Daoy (cell line): ENCODE data around the gene POLD2. TPM values are rescaled to one million over a fixed set of nuclear protein-coding genes. Genes with fewer than 3 reads are reported as not detected.

ENCODE experiments used
- DNase-seq: peaks from one replicate; pipeline ENCODE4 v3.0.0-alpha.2; 2015; ENCODE audit warnings: low read depth
- total RNA-seq: library from RNA; depleted of rRNA; stranded (reverse); fragments of >200 nt; shearing (Covaris generic); gene quantifications from 2 replicates; pipeline ENCODE4 v1.2.3, GENCODE V29; 2014

POLD2 gene
- total RNA-seq, 1 experiment from 2014 or later = 204 TPM

DNA sequence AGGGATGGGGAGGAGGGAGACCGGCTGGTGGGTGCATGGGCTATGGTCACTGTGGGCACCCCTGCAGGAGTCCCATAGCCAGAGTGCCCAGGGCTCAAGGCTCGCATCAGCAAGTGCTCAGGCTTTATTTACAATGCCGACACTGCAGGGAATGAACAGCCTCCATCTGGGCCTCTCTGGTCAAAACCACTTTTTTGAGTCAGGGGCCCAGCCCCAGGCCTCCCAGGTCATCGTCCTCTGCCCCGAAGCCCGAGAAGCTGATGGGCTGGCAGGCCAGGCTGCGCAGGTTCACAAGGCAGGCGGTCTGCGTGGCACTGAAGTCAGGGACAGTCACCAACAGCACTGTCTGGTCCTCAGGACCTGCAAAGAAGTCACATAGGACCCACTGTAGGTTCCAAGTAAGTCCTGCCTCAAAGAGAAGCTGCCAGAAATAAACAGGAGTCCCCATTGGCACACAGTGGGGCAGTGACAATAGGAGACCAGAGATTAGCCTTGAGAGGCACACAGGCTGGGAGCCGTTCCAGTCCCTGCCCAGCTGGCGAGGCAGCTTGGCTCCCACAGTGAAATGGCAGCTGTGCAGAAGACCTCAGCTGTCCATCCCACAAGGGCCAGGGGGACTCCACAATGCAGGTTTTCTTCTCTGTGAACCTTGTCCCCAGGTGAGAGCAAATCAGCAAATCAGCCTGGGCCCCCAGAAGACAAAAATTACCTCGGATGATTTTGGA lies 8.6 kb downstream of the POLD2 start:
- no peak for DNase-seq

GRCh38 chr7:44113764-44114354 lies 9.5 kb downstream of the POLD2 start:
- DNase-seq = no peak

DNA sequence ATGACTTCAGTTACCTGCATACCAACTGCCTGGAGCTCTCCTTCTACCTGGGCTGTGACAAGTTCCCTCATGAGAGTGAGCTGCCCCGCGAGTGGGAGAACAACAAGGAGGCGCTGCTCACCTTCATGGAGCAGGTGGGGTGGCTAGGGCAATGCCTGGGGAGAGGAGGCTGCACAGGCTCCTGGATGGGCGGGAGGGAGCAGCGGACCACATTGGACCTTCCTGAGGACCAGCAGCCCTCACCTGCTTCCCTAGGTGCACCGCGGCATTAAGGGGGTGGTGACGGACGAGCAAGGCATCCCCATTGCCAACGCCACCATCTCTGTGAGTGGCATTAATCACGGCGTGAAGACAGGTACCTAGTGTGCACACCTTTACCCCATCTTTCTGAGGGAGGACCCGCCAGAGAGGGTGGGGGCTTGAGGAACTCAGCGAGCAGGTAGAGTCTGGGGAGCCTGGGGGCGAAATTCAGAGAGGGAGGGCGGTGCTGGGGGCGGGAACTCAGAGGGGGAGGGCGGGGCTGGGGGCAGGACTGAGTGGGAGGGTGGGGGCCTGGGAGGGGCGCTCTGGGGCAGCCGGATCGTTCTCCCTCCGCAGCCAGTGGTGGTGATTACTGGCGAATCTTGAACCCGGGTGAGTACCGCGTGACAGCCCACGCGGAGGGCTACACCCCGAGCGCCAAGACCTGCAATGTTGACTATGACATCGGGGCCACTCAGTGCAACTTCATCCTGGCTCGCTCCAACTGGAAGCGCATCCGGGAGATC lies 10.2 kb downstream of the POLD2 start:
- DNase-seq = no peak

GRCh38 chr7:44112231-44112996 lies 10.9 kb downstream of the POLD2 start:
- DNase-seq = peak; percentile 51

DNA sequence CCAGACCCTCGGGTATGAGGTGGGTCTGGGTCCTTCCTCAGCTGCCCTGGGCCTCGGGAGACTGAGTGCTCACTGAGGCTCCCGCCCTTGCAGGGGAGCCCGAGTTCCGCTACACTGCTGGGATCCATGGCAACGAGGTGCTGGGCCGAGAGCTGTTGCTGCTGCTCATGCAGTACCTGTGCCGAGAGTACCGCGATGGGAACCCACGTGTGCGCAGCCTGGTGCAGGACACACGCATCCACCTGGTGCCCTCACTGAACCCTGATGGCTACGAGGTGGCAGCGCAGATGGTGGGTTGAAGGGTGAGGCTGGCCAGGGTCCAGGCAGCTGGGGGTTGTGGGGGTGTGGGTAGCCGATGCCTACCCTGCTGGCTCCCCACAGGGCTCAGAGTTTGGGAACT lies 11.6 kb downstream of the POLD2 start:
- no peak for DNase-seq

- no peak for DNase-seq
These were observed 12.4 kb downstream of the POLD2 start for GRCh38 chr7:44110719-44111635.

DNA sequence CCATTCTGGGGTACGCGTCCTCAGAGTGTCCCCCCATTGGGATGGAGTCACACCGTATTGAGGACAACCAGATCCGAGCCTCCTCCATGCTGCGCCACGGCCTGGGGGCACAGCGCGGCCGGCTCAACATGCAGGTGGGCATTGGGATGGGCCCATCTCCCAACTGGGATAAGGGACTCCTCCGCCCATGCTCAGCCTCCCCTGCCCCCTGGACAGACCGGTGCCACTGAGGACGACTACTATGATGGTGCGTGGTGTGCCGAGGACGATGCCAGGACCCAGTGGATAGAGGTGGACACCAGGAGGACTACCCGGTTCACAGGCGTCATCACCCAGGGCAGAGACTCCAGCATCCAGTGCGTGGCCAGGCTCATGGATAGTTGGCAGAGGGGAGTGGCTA lies 13.4 kb downstream of the POLD2 start:
- no peak for DNase-seq

GRCh38 chr7:44108768-44109750 lies 14.3 kb downstream of the POLD2 start:
- DNase-seq = no peak

GRCh38 chr7:44107961-44108767 lies 15.2 kb downstream of the POLD2 start:
- DNase-seq = no peak

DNA sequence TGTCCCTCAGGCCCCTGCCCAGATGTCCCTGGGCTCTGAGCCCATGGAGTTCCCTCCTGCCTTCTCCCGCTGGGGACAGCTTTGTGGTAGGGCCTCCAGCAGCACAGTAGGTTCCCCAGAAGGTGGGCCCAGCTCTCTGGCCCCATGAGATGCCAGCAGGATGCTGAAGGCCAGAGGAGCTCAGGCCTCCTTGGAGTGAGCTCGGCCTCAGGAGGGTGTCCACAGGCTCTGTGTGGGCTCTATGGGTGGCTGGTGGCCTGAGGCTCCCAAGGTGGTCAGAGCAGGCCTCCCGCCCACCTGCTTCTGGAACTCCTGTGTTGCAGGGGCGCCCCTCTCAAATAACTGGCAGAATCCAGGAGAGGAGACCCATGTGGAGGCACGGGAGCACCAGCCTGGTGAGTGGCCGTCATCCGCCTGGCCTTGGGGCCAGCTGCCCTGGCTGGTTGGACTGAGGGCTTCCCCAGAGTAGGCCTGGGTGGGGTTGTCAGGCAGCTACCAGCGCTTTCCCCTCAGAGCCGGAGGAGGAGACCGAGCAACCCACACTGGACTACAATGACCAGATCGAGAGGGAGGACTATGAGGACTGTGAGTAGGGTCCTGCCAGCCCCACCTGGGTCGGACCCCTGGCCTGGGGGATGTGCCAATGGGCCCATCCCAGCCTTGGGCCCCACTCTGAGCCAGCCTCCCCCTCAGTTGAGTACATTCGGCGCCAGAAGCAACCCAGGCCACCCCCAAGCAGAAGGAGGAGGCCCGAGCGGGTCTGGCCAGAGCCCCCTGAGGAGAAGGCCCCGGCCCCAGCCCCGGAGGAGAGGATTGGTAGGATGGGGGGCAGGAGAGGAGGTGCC lies 16.0 kb downstream of the POLD2 start:
- DNase-seq = no peak

DNA sequence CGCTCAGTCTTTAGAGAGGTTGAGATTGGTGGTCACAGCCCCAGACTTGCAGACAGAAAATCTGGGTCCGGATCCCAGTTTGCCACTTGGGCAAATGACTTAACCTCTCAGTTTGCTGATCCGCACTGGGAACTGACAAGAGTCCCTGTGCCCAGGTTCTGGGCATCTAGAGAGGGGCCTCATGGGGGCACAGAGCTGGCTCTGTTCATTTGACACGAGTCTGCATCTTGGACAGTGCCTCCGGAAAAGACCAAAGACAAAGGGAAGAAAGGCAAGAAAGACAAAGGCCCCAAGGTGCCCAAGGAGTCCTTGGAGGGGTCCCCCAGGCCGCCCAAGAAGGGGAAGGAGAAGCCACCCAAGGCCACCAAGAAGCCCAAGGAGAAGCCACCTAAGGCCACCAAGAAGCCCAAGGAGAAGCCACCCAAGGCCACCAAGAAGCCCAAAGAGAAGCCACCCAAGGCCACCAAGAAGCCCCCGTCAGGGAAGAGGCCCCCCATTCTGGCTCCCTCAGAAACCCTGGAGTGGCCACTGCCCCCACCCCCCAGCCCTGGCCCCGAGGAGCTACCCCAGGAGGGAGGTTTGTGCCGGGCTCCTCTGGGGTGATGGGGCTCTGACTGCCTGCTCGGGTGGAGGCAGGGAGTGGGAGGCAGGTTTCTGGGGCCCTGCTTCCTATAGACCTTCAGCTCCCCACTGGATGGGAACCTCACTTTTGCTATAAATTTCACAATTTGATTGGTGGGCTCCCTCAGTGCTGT lies 16.9 kb downstream of the POLD2 start:
- DNase-seq = no peak

GRCh38 chr7:44105832-44106231 lies 17.5 kb downstream of the POLD2 start:
- DNase-seq = no peak

GRCh38 chr7:44104860-44105771 lies 18.2 kb downstream of the POLD2 start:
- DNase-seq = no peak

DNA sequence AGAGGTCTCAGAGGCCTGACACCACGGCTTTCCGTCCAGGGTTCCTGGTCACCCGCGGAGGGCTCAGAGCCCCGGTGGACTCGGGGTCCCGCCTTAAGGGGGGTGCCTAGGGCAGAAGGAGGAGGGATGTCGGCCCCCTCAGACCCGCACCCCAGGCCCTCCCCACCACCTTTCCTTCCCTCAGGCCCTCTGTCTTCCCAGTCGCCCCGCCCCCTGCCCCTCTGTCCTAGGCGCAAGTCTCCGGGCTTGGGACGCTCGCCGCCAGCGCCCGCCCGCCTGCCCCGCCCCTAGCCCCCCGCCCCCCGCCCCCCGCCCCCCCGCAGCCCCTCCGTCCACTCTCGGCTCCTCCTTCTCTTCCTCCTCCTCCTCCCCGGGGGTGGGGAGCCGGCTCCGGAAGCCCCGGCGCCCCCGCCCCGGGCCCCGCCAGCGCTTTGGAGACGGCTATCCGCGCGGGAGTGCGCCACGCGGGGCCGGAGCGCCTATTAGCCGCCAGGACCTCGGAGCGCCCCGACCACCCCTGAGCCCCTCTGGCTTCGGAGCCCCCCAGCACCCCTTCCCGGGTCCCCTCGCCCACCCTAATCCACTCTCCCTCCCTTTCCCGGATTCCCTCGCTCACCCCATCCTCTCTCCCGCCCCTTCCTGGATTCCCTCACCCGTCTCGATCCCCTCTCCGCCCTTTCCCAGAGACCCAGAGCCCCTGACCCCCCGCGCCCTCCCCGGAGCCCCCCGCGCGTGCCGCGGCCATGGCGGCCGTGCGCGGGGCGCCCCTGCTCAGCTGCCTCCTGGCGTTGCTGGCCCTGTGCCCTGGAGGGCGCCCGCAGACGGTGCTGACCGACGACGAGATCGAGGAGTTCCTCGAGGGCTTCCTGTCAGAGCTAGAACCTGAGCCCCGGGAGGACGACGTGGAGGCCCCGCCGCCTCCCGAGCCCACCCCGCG lies 19.2 kb downstream of the POLD2 start, which contains the start of gene AEBP1:
AEBP1 (plus strand) TSS at position 423 of the 937 bp plus-strand sequence; CDS start at position 744, 321 bp downstream.
- no peak for DNase-seq

DNA sequence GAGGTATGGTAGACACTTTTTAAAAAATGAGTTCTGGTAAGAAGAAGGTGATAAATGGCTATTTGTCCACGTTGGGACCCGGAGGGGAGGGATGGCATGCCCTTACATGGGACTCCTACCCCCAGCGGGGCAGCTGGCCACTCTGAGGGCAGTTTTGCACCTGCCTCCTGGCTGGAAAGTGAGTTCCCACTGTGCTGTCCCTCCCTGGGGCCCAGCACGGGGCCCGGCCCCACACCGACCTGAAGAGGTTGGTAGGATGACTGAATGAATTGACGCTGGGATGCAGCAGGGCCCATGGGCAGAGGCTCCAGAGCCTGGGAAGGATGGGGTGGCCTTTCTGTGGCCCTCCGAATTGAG lies 19.8 kb downstream of the POLD2 start:
- no peak for DNase-seq
